ENCODE results near the gene MRPL21.

Gene MRPL21

DNA sequence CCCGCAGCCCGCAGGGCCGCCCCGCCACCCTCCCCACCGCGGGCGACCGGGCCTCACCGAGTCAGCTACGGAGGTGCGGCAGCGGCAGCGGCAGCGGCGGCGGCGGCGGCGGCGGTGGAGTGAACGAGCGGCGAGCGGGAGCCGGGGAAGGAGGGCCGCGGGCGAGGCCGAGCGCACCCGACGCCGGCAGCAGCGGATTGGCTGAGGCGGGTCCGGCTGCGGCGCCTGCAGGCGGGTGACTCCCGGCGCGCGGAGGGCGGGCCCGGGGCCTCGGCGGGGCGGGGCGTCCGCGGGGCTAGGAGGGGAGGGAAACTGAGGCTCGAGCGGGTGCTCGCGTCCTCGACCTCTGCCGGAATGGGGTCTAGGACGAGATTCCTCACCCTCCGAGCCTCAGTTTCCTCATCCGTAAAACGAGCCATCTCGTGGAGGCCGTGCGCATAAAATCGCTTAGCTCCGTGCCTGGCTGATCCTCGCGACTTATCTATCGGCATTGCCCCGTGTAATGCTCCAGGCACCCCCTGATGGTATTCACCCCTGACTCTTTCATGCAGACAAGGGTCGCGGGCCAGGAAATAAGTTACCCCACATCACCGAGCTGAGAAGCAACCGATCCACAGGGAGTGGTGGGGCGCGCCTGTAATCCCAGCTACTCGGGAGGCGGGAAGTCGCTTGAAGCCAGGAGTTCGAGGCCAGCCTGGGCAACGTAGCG, 61.8 kb downstream of the MRPL21 start, which contains the start of gene CPT1A:
TSS of gene CPT1A (minus strand) at position 199 of the 709 bp plus-strand sequence. CDS start 26,442 bp downstream, outside the sequence.
- DNase-seq = peak in 26 of 56 donors; percentile 4 to 68 (median 32)
